Activated CD8-positive, alpha-beta T cell treated with anti-CD3 and anti-CD28 coated beads for 36 hours (primary cell): ENCODE measurements around the gene TUBGCP2. TPM values are rescaled to one million over a fixed set of nuclear protein-coding genes. Genes with fewer than 3 reads are reported as not detected.
A peak's percentile ranks its signal among the peaks of the same experiment; 100 is the strongest.

Experiments used
- ATAC-seq: fragments of 200-7000 bp; cut with Tn5 transposase; one replicate; pipeline ENCODE4 v1.10.0; 2021; ENCODE audit warnings: mild to moderate bottlenecking, moderate library complexity
- CTCF ChIA-PET: fragments of 350-600 bp; sonication (Branson Sonifier 250); formaldehyde crosslinking; loops from one replicate; lab custom pipeline; 2021; ENCODE audit warnings: antibody characterized with exemption; lab: Charles Lee
- POLR2A ChIA-PET: fragments of 350-600 bp; sonication (Branson Sonifier 250); formaldehyde crosslinking; loops from one replicate; lab custom pipeline; 2021; ENCODE audit warnings: antibody characterized with exemption; lab: Charles Lee
- DNase-seq: peaks from one replicate; pipeline ENCODE4 v3.0.0-alpha.2; 2020
- H3K27ac Mint-ChIP-seq: one replicate; pipeline ENCODE4 v1.8.0; 2021; ENCODE audit warnings: mild to moderate bottlenecking, mixed read lengths
- H3K27me3 Mint-ChIP-seq: one replicate; pipeline ENCODE4 v1.8.0; 2021; ENCODE audit warnings: mixed read lengths
- H3K36me3 Mint-ChIP-seq: one replicate; pipeline ENCODE4 v1.8.0; 2021; ENCODE audit warnings: low read depth, mixed read lengths
- H3K4me1 Mint-ChIP-seq: one replicate; pipeline ENCODE4 v1.8.0; 2021; ENCODE audit warnings: low read depth, mixed read lengths
- H3K4me3 Mint-ChIP-seq: one replicate; pipeline ENCODE4 v1.8.0; 2021; ENCODE audit warnings: mild to moderate bottlenecking, moderate library complexity, mixed read lengths
- H3K9me3 Mint-ChIP-seq: one replicate; pipeline ENCODE4 v1.8.0; 2021; ENCODE audit warnings: mixed read lengths
- CTCF ChIP-seq: fragments of 200-600 bp; IDR thresholded peaks from one replicate; pipeline ENCODE4 v1.8.0; 2022; ENCODE audit warnings: antibody characterized with exemption, mild to moderate bottlenecking
- intact Hi-C: fragments of 100-400 bp; cut with micrococcal nuclease; formaldehyde crosslinking; loops from one replicate; pipeline ENCODE4 v1.10.0; 2022
- total RNA-seq, 2 experiments: library from RNA; stranded (reverse); gene quantifications; one replicate each; pipeline ENCODE4 v1.2.3, GENCODE V29; 2021

Gene TUBGCP2
- total RNA-seq, 2 experiments from 2014 or later, result 54.1 to 57.5 TPM

- DNase-seq, result no peak
- H3K27ac Mint-ChIP-seq, result no peak within 1 kb of the TSS
- H3K36me3 Mint-ChIP-seq, result no peaks in the 10 kb centered on the region
- no peak within 1 kb of the TSS for H3K4me3 Mint-ChIP-seq
- intact Hi-C loops, result no loop called here
- no peaks in the 10 kb centered on the region for H3K9me3 Mint-ChIP-seq
- H3K27me3 Mint-ChIP-seq, result peaks cover 47% of the 10 kb centered on the region
- POLR2A ChIA-PET, result interaction anchor here (0.6 kb wide), 1 partner anchor 74 kb away, joined by 3 read pairs; no protein-coding TSS in a partner anchor
- CTCF ChIA-PET, result no interaction called here
- no peak for TF ChIP-seq CTCF
- no peak for ATAC-seq
- H3K4me1 Mint-ChIP-seq, result peaks cover 20% of the 10 kb centered on the region
Observed at GRCh38 chr10:133237588-133238465, 70.8 kb downstream of the TUBGCP2 start, which contains the start of gene VENTX. Gene VENTX (plus strand): TSS chr10:133237855. CDS start chr10:133237915, 60 bp downstream.

- Mint-ChIP-seq H3K36me3 (no peaks in the 10 kb centered on the region), H3K27ac (no peak overlapping the region), H3K27me3 (peaks cover 45% of the 10 kb centered on the region), H3K4me3 (no peak overlapping the region), H3K9me3 (no peaks in the 10 kb centered on the region), H3K4me1 (peaks cover 17% of the 10 kb centered on the region)
- ChIA-PET POLR2A (no interaction called here), CTCF (no interaction called here)
- intact Hi-C loops, result no loop called here
- TF ChIP-seq CTCF, result no peak
- no peak for ATAC-seq
- no peak for DNase-seq
Observed at GRCh38 chr10:133237241-133237587, 71.5 kb downstream of the TUBGCP2 start.

- Mint-ChIP-seq H3K4me1 (peaks cover 14% of the 10 kb centered on the region), H3K9me3 (no peaks in the 10 kb centered on the region), H3K27ac (no peak overlapping the region), H3K36me3 (no peaks in the 10 kb centered on the region), H3K27me3 (peaks cover 47% of the 10 kb centered on the region), H3K4me3 (no peak overlapping the region)
- intact Hi-C loops, result no loop called here
- ChIA-PET CTCF (no interaction called here), POLR2A (no interaction called here)
- DNase-seq (no peak), ATAC-seq (peak; percentile 25)
- TF ChIP-seq CTCF, result no peak
Observed at GRCh38 chr10:133236401-133237240, 72.1 kb downstream of the TUBGCP2 start.

GRCh38 chr10:133235932-133236331 is 72.7 kb downstream of the TUBGCP2 start:
- ChIA-PET CTCF (no interaction called here), POLR2A (no interaction called here)
- Mint-ChIP-seq H3K9me3 (no peaks in the 10 kb centered on the region), H3K36me3 (no peaks in the 10 kb centered on the region), H3K27ac (no peak overlapping the region), H3K27me3 (peaks cover 45% of the 10 kb centered on the region), H3K4me3 (no peak overlapping the region), H3K4me1 (peaks cover 7% of the 10 kb centered on the region)
- DNase-seq (no peak), ATAC-seq (no peak)
- no peak for TF ChIP-seq CTCF
- intact Hi-C loops, result no loop called here
